Endothelial cell of umbilical vein (primary cell): ENCODE results near the gene CAMSAP1. TPM values are rescaled to one million over a fixed set of nuclear protein-coding genes. Genes with fewer than 3 reads are reported as not detected.

Experiments used
- BruUV-seq: library from RNA; stranded (reverse); fragments of 400-500 nt; replicated peaks from 2 replicates; lab custom pipeline; 2021; lab: Mats Ljungman, UMichigan
- CTCF ChIA-PET: fragments of 300-600, 350-600 bp; sonication (Branson Sonifier 250); formaldehyde crosslinking; loops from one replicate; lab custom pipeline; 2021; ENCODE audit warnings: antibody characterized with exemption, inconsistent platforms; lab: Charles Lee
- POLR2A ChIA-PET: fragments of 300-600, 350-600 bp; sonication (Branson Sonifier 250); formaldehyde crosslinking; loops from one replicate; lab custom pipeline; 2021; ENCODE audit warnings: antibody characterized with exemption, inconsistent platforms; lab: Charles Lee
- DNase-seq: peaks from one replicate; pipeline ENCODE4 v3.0.0-alpha.2; 2011; ENCODE audit warnings: low read depth, low spot score
- FAIRE-seq: peaks from 2 replicates; lab custom pipeline; 2011; peaks lifted over from hg19 to GRCh38; lab: Jason Lieb, UNC
- H2AFZ ChIP-seq: 2 replicates; pipeline ENCODE4 v1.6.0; 2012; ENCODE audit warnings: low read depth, low read length, control low read depth, inconsistent platforms
- H3K27ac ChIP-seq: 2 replicates; pipeline ENCODE4 v1.5.1; 2011; ENCODE audit warnings: low read depth, mild to moderate bottlenecking, control low read depth, low read length, moderate library complexity; ENCODE audit not compliant: insufficient read depth
- H3K27me3 ChIP-seq, 2 experiments: 2 replicates each; pipeline versions ENCODE4 v1.6.0 to v1.6.1; 2011; ENCODE audit warnings: low read length in 2 of 2, mixed read lengths in 1 of 2; ENCODE audit not compliant: control insufficient read depth in 2 of 2, insufficient read depth in 2 of 2
- H3K36me3 ChIP-seq, 2 experiments: 2 replicates in 1 of 2; 3 replicates in 1 of 2; pipeline ENCODE4 v1.5.1; 2011; ENCODE audit warnings: low read length in 2 of 2, mild to moderate bottlenecking in 1 of 2, moderate library complexity in 1 of 2; ENCODE audit not compliant: control insufficient read depth in 2 of 2, insufficient read depth in 2 of 2; ENCODE audit errors: extremely low read depth in 1 of 2
- H3K4me1 ChIP-seq: 3 replicates; pipeline ENCODE4 v1.5.1; 2011; ENCODE audit warnings: mild to moderate bottlenecking, low read length; ENCODE audit not compliant: control insufficient read depth, insufficient read depth; ENCODE audit errors: extremely low read depth
- H3K4me2 ChIP-seq: 2 replicates; pipeline ENCODE4 v1.6.1; 2011; ENCODE audit warnings: low read length, control low read depth, mixed read lengths; ENCODE audit not compliant: insufficient read depth
- H3K4me3 ChIP-seq, 3 experiments: fragments of 200-600 bp in 1 of 3; sonication (generic), shearing (Covaris generic) in 1 of 3; replicated peaks in 1 of 3; 2 replicates each; pipeline ENCODE4 v1.5.1; 2011 to 2016; ENCODE audit warnings: control low read depth in 3 of 3, low read length in 3 of 3, mild to moderate bottlenecking in 2 of 3, inconsistent platforms in 1 of 3, low read depth in 1 of 3, moderate library complexity in 1 of 3; ENCODE audit not compliant: insufficient read depth in 1 of 3
- H3K79me2 ChIP-seq: 2 replicates; pipeline ENCODE4 v1.6.0; 2012; ENCODE audit warnings: low read length, inconsistent platforms; ENCODE audit not compliant: control insufficient read depth, insufficient read depth
- H3K9ac ChIP-seq: replicated peaks from 2 replicates; pipeline ENCODE3; 2011; ENCODE audit warnings: low read length, control low read depth; ENCODE audit not compliant: insufficient read depth; ENCODE audit errors: extremely low read depth
- H3K9me1 ChIP-seq: replicated peaks from 3 replicates; pipeline ENCODE4 v1.6.0; 2011; ENCODE audit warnings: mild to moderate bottlenecking, low read length; ENCODE audit not compliant: control insufficient read depth, insufficient read depth; ENCODE audit errors: extremely low read depth
- H3K9me3 ChIP-seq: replicated peaks from 2 replicates; pipeline ENCODE4 v1.5.1; 2012; ENCODE audit warnings: low read length, inconsistent platforms; ENCODE audit not compliant: control insufficient read depth, insufficient read depth
- H4K20me1 ChIP-seq: replicated peaks from 2 replicates; pipeline ENCODE3; 2011; ENCODE audit warnings: mild to moderate bottlenecking, low read length; ENCODE audit not compliant: control insufficient read depth, insufficient read depth; ENCODE audit errors: extremely low read depth
- EZH2 ChIP-seq: IDR thresholded peaks from 2 replicates; pipeline ENCODE4 v1.6.1; 2012; ENCODE audit warnings: borderline replicate concordance, low read depth, mild to moderate bottlenecking, moderate library complexity, low read length, inconsistent platforms; ENCODE audit not compliant: severe bottlenecking
- FOS ChIP-seq: IDR thresholded peaks from 2 replicates; pipeline ENCODE4 v1.6.1; 2011; ENCODE audit warnings: mild to moderate bottlenecking, low read length, moderate library complexity, borderline replicate concordance; ENCODE audit not compliant: insufficient read depth
- GATA2 ChIP-seq: IDR thresholded peaks from 2 replicates; pipeline ENCODE4 v1.7.0; 2011; ENCODE audit warnings: low read depth, mild to moderate bottlenecking, moderate library complexity, mixed read lengths, low read length; ENCODE audit not compliant: insufficient read length, insufficient read depth
- JUN ChIP-seq: IDR thresholded peaks from 2 replicates; pipeline ENCODE4 v1.6.1; 2011; ENCODE audit warnings: borderline replicate concordance, low read depth; ENCODE audit not compliant: insufficient read length, insufficient read depth
- MAX ChIP-seq: IDR thresholded peaks from 2 replicates; pipeline ENCODE4 v1.6.1; 2011; ENCODE audit not compliant: insufficient read depth, insufficient read length
- MYC ChIP-seq: IDR thresholded peaks from one replicate; pipeline ENCODE4 v1.6.1; 2011; ENCODE audit warnings: mild to moderate bottlenecking, low read depth, low read length
- POLR2A ChIP-seq: IDR thresholded peaks from 2 replicates; pipeline ENCODE4 v1.6.1; 2012; ENCODE audit warnings: low read depth, mild to moderate bottlenecking, control low read depth, low read length
- POLR2AphosphoS5 ChIP-seq: IDR thresholded peaks from 2 replicates; pipeline ENCODE4 v1.6.1; 2012; ENCODE audit warnings: low read depth, mild to moderate bottlenecking, control low read depth, low read length, moderate library complexity; ENCODE audit not compliant: insufficient read depth
- dilution Hi-C: fragments of 300-500 bp; cut with MboI; formaldehyde crosslinking; loops from one replicate; pipeline ENCODE4 v1.15.0; 2019; ENCODE audit warnings: low sequenced_read_pairs; ENCODE audit not compliant: extremely low pct_ligation_motif_present
- intact Hi-C: fragments of 100-400 bp; cut with micrococcal nuclease; formaldehyde crosslinking; loops from one replicate; pipeline ENCODE4 v1.10.0; 2022
- polyA plus RNA-seq, 4 experiments: library from polyadenylated mRNA; depleted of rRNA in 3 of 4; stranded (reverse) in 3 of 4; unstranded in 1 of 4; fragments of >200 nt; gene quantifications; 2 replicates each; pipeline versions ENCODE4 v1.2.1 to v1.2.3, GENCODE V29; 2011 to 2012; ENCODE audit warnings: missing spikeins in 1 of 4
- total RNA-seq: library from RNA; stranded (reverse); gene quantifications from 2 replicates; pipeline ENCODE4 v1.2.3, GENCODE V29; 2021
- TF ChIP-seq, protein P1 (sequence below), 2 donors: IDR thresholded peaks; 1 replicate in 1 of 2; 2 replicates in 1 of 2; pipeline ENCODE4 v1.5.1; 2011; ENCODE audit warnings: low read length in 2 of 2, mild to moderate bottlenecking in 2 of 2, moderate library complexity in 2 of 2, control low read depth in 1 of 2, inconsistent platforms in 1 of 2, low read depth in 1 of 2; ENCODE audit not compliant: insufficient read depth in 1 of 2; ENCODE audit errors: extremely low read depth in 1 of 2

The CAMSAP1 gene
- total and polyA plus RNA-seq, 2 donors (not counting 3 experiments of a cell fraction or from before 2014, with no cell fraction given) = 8.1 to 25.5 TPM

- CTCF ChIA-PET = no interaction called here
- dilution Hi-C loops = no loop called here
Measured at GRCh38 chr9:135827301-135827700, 80.0 kb downstream of the CAMSAP1 start.

More at GRCh38 chr9:135827301-135827700, 80.0 kb downstream of the CAMSAP1 start:
- Histone ChIP-seq H3K9me3 (no peaks in the 10 kb centered on the region), H3K36me3 (peaks cover 7 to 21% of the 10 kb centered on the region in 2 experiments), H3K27ac (no peak overlapping the region), H3K4me2 (no peak overlapping the region), H3K9me1 (no peaks in the 10 kb centered on the region), H3K79me2 (peaks cover 38% of the 10 kb centered on the region), H3K4me1 (no peaks in the 10 kb centered on the region), H4K20me1 (peaks cover 2% of the 10 kb centered on the region), H2AFZ (no peak overlapping the region), H3K9ac (no peak overlapping the region), H3K27me3 (no peaks in the 10 kb centered on the region), H3K4me3 (no peak overlapping the region)
- POLR2A ChIA-PET = no interaction called here
- BruUV-seq = no TSS peak
- FAIRE-seq (no peak), DNase-seq (no peak)
- TF ChIP-seq MYC (no peak), MAX (no peak), GATA2 (no peak), JUN (no peak), POLR2A (no peak), POLR2AphosphoS5 (no peak), EZH2 (no peak), FOS (no peak)
- TF ChIP-seq, protein P1, sequence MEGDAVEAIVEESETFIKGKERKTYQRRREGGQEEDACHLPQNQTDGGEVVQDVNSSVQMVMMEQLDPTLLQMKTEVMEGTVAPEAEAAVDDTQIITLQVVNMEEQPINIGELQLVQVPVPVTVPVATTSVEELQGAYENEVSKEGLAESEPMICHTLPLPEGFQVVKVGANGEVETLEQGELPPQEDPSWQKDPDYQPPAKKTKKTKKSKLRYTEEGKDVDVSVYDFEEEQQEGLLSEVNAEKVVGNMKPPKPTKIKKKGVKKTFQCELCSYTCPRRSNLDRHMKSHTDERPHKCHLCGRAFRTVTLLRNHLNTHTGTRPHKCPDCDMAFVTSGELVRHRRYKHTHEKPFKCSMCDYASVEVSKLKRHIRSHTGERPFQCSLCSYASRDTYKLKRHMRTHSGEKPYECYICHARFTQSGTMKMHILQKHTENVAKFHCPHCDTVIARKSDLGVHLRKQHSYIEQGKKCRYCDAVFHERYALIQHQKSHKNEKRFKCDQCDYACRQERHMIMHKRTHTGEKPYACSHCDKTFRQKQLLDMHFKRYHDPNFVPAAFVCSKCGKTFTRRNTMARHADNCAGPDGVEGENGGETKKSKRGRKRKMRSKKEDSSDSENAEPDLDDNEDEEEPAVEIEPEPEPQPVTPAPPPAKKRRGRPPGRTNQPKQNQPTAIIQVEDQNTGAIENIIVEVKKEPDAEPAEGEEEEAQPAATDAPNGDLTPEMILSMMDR (IDR thresholded peaks at IDR 0.05; ENCODE audit: extremely low read depth in 1 of 2, insufficient read depth in 1 of 2, low read depth in 1 of 2, low read length in 2 of 2) = no peak
- intact Hi-C loops = no loop called here
